ENCODE data around the gene NAT10.

NAT10 gene

DNA sequence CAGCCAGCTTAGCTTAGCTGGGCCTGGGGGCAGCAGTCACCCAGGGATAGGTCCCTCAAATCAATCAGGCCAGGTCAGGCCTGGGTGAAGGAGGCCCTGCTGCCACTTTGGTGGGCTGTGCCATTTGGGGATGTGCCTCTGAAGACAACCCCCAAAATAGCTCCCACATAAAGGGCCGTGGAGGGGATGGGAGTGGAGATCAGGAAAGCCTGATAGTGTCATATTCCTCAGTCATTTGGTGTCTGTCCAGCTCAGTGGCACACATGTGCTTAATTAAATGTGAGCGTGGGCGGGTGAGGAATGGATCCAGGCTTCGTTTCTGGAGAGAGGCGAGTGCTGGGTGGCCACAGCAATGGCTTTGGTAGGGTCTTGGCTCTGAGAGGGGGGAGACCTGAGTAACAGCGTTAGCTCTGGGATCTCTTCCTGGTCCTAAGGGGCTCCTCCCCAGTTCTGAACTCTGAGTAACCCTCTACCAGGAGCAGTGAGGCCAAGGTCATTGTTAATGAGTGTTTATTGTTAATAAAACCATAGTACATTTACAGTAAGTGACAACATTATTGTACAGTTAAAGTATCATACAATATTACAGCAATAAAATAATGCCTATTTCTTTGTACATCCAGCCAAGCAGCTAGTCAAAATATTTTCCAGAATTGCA is 45.2 kb downstream of the NAT10 start:
- no peak for DNase-seq (ENCODE audit: low spot score)

DNA sequence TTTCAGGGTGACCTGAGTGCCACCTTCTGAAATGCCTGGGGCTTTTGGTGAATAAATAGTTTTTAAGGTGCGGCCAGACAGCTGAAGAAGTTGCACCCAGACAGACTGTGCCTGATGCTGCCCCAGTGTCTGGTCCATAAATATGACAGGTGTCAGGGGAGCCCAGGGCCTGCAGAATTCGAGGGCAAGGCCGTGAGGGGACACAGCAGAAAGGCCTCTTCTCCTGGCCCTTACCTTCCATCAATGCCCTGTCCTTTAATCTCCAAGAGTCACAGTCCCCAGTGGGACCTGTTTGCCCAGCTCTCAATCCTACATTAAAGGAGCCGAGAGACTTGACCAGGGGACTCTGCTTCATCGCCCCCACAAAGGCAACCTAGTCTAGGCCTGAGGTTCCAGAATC is 45.7 kb downstream of the NAT10 start:
- no peak for DNase-seq (ENCODE audit: low spot score)

DNA sequence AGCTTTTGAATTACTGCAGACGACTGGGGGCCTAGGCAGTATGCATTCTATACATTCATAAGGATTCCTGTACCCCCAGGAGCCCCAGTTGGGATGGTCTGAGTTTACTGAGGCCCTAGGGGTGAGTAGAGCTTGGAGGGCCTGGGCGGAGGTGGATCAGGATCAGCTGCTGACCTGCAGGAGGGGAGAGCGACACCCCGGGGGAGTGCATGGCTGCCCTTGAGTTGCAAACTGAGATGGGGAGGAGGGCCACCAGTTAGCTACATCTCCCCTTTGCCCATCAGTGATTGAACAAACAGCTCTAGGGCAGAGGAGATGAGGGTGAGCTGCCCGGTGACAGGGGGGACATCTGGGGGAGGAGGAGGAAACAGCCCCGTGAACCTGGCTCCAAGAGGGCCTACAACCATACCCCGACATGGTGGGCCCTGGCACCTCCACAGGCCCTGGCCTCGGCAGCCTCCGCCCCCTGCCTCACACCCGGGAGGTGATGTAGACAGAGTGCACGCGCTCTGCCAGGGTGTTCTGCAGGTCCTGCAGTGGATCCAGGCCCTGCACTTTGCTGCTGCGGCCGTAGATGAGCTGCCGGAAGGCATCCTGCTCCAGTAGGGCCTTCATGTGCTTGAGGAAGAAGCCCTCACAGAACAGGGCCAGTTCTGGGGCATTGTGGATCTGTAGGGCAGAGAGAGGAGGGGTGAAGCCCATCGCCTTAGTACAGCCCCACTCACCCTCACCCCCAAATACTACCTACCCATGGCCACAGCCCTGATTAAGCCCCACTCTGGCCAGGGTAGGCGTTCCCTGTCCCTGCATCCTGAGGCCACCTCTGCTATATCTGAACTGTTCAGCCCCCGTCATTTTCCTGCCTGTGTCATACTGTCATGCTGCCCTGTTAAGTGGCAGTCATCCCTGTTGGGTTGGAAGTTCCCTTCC is 46.8 kb downstream of the NAT10 start:
- DNase-seq (ENCODE audit: low spot score) = no peak

DNA sequence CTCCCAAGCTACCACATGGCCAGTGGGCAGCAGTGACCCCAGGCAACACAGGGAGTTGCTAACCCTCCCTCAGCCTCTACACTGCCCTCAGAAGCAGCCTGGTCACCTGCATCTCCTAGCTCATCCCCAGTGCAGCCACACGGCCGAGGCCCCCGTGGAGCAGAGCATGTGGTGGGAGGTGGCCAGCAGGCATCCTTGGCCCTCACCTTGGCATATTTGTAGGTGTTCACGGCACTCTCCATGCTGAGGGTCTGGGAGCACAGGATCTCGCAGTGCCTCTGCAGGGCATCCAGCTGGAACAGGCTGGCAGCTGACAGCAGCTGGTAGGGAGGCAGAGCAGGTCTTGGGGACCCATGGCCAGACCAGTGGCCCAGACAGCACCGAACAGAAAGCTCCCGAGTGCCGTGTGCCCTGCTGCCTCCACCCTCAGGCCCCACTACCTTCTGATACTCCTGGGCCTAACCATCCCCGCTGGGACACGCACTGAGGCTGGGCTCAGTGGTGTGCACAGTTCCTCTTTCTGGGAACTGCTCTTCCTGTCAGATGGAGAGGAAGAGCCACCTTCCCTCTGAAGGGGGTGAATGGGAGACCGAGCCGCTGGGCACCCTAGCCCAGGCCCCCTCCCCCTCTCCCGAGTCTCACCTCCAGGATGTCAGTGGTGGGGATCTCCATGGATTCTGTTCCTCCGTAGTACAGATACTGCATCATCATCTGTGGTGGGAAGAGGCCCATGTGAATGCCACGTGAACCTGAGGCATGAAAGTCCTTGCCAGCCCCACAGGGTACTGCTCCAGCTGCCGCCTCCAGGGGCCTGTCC is 48.8 kb downstream of the NAT10 start:
- no peak for DNase-seq (ENCODE audit: low spot score)

DNA sequence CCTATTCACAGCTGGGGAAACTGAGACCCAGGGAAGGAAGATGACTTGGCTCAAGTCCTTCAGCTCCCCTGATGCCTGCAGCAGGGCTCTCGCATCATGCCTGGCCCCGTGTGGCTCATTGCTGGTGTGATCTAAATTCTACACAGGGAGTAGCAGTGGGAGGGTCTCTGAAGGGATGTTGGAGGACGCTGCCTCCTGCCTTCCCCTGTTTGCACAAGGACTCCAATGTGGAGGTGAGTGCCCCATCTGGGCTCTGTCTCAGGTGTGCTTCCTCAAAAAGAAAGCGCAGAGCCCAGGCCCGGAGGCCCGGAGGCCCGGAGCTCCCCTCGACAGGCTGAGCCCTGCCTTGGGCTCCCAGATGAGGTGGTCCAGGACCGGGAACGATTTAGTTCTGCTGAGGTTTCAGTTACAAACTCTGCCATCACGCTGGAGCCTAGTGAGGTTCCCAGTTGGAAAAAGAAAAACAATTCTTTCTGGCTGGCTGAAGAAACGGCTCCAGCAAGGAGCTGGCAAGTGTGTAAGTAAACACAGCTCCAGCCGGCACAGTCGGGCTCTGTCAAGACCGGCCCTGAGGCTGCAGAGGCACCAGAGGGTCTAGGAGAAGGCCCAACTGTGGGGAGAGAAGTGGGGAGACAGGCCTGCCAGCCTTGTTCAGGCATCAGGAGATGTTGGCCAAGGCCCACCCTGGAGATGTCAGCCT is 49.8 kb downstream of the NAT10 start:
- DNase-seq (ENCODE audit: low spot score) = no peak

DNA sequence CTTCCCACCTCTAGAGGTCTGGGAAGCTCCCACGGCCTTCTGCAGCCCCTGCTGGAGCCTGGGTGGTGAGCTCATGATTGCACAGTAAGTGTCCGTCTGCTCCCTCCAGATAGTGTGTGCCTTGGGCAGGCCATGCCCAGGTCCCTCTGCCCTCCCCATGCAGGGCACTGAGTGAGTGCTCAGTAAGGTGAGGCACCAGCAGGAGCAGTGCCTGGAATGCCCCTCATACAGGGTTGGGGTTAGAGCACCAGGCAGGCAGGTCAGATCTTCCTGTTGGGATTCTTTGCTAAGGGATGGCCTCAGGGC is 50.3 kb downstream of the NAT10 start:
- DNase-seq (ENCODE audit: low spot score) = no peak

DNA sequence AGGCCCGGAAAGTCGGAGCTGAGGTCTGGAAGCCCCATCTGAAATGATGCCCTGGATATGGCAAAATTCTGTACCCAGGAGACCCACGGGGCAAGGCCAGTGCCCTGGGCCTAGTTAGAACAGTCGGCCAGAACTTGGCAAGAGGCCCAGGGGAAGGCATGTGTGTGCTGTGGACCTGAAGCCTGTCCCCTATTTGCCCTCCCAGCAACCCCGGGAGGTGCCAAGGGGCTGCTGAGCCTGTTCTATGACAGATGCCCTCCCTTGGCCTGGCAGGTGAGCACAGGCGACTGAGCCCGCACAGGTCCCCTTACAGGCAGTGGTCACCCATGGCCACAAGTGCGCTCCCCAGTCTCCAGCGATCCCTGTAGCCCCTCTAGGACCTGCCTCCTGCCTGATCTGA is 51.7 kb downstream of the NAT10 start:
- DNase-seq (ENCODE audit: low spot score) = no peak

DNA sequence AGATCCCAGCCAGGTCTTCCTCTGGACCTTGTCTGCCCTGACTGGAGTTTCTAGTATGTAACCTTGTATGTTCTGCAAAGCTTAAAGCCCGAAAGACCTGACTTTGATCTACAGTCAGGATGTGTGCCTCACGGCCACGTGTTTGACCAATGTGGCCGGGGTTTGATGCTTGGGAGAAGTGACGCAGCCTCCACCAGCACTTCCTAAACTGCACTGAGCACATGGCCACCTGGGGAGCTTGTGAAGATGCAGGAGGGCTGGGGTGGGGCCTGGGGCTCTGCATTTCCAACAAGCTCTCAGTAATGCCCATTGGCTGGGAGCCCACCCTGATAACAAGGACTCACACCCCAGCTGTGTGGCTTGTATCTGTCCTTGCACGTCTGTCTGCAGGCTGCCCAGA is 53.2 kb downstream of the NAT10 start:
- DNase-seq (ENCODE audit: low spot score) = no peak

DNA sequence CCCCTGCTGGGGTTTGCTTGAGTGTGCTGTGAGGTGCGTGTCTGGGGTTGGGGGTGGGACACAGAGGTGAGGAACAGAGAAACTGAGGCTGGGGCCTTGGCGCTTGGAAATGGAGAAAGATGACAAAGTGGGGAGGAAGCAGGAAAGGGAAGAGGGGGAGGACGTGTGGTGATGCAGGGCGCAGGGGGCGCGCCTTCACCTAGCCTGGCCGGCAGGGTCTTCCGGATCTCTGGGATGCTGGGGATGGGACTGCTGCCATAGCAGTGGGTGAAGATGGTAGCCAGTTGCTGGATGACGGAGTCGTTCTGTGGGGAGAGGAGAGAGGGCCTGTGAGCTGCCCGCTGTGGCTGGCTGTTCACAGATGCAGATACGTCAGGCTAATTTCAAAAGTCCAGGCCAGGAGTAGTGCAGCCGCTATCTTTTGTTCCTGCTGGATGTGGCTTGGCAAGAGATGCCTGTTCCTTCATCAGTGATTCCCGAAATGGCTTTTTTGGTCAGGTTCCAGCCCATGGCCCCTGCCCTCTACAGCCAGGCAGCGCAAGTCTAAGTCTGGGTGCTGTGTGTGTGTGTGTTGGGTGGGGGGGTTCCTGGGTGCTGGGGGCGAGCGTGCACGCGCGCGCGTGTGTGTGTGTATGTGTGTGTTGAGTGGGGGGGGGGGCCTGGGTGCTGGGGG is 54.8 kb downstream of the NAT10 start:
- DNase-seq (ENCODE audit: low spot score) = no peak

DNA sequence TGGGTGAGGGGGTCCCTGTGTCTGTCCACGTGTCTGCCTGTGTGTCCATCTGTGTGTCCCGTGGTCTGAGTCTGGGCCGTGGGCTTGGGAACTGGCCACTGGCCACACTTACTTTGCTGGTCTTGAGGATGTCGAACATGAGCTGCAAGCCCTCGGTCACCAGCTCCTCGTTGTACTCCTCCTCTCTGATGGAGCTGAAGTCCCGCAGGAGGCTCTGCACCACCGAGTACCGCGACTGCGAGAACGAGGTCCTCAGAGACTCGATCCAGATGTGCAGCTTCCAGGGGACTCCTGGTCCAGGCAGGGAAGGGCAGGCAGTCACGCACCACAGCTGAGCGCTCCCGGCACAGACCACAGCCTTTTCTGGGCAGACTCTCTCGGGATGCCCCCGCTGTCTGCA is 55.4 kb downstream of the NAT10 start:
- no peak for DNase-seq (ENCODE audit: low spot score)

DNA sequence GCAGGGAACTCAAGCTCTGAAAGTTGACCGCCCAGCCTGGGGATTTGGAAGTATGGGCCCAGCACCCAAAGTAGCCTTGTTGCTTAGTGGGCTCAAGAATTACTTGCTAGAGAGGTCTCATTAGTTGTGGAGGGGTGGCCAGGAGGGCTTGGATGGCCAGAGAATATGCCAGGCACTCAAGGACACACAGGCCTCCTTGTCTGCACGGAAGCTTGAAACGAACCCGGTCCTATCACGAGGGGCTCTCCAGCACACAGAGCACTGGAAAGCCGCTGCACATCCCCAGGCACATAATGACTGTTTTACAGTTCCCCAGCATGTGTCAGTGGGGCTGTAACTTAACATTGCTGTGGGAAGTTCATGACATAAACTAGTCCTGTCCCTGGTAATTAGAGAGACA is 55.9 kb downstream of the NAT10 start:
- no peak for DNase-seq (ENCODE audit: low spot score)

DNA sequence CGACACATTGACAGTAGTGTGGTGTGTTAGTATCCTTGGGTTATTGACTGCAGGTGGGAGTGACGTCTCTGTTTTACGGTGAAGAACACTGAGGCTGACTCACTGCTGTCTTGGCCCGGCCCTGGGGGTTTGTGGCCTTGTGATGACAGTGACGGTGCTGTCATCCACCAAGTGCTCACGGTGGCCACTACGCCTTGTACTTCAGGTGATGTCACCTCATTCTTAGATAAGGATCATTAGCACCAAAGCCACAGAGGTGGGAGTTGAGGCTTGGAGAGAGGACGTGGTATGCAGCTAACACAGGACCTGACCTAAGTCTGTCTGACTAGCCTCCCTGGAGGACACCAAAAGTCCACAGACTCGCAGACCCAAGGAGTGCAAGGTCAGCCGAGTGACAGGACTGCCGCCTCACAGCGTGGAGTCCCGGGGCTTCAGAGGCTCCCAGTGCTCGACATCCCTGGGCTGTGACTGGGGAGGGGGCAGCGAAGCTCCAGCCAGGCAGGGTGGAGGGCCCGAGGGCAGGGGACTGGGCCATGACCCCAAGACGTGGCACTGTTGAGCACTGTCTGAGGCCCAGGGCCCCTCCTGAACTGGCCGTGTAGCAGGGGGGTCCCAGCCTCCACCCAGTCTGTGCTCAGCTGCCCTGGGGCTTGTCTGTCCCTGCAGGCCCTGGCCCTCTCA is 56.5 kb downstream of the NAT10 start:
- no peak for DNase-seq (ENCODE audit: low spot score)

DNA sequence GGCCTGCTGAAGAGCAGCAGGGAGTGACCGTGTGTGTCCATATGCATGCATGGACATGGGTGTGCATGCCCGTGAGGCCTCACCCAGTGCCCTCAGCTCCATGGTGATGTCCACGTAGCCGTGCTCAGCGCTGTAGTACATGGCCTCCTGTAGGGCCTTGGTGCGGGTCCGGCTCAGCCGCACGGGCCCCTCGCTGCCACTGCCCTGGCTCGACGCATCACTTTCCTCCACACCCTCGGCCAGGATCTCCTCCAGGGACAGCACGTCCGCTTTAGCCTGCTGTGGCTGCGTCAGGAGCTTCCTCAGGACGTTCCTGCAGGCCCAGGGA is 57.0 kb downstream of the NAT10 start:
- DNase-seq (ENCODE audit: low spot score) = no peak

DNA sequence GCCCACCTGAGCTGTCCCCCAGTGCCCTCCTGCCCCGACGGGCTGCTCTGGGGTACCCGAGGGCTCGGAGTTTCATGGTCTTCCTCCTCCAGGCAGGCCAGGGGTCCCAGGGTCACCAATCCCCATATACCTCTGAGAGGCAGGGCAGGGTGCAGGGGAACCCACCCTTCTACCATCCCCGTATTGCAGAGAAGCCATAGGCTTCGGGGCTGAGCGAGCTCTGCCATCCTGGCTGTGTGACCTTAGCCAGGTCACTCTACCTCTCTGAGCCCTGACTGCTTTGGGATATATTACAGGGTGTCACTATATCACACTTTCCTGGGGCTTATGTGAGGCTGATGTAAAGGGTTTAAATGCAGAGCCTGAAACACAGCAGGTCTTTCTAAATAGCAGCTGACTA is 57.4 kb downstream of the NAT10 start:
- DNase-seq (ENCODE audit: low spot score) = no peak

DNA sequence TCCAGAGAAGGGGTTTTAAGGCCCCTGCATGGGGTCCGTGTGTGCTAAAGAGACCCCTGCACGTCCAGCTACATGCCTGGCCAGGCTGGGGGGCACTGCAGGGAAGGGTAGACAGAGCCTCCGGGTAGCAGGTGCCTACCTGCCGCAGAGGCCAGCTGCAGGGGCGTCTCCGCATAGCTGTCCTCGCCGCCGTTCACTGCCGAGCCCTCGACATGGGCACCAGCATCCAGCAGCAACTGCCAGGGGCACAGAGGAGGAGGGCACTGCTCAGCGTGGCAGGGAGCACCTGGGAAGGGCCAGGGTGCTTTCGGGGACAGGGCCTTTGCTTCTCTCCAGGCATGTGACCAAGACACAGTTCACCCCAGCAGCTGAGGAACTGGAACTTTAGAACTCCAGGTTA is 59.7 kb downstream of the NAT10 start:
- no peak for DNase-seq (ENCODE audit: low spot score)

DNA sequence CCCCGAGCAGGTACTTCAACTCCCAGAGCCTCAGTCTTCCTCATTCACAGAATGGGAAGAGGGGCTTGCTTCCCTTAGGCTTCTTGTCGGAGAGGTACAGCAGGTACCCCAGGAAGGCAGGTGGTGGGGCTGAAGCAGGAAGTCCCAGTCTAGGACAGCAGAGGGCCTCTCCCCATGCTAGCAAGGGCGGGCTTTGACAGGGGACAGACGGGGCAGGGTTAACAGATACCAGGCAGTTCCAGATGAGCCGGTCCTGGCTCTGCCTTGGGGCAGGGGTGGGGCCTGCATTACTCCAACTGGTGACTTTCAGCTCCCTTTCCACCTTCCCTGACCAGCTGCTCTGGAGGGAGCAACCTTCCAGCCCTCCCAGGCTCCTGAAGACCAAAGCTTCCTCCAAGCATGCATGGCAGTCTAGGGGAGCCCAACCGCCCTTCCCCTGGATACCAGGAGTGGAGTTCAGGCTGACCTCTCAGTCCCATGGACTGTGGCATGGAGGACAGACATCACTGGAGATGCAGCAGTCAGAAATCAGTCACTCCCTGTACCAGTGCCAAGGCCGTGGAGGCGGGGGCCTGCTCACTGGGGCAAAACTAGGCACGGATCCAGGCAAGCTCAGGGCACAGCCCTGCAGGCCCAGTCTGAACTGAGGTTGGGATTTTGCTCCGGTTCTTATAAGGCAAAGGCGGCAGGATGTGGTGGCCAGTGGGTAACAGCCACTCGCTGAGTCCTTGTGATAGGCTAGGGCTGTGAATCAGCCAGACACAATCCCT is 60.5 kb downstream of the NAT10 start:
- no peak for DNase-seq (ENCODE audit: low spot score)

DNA sequence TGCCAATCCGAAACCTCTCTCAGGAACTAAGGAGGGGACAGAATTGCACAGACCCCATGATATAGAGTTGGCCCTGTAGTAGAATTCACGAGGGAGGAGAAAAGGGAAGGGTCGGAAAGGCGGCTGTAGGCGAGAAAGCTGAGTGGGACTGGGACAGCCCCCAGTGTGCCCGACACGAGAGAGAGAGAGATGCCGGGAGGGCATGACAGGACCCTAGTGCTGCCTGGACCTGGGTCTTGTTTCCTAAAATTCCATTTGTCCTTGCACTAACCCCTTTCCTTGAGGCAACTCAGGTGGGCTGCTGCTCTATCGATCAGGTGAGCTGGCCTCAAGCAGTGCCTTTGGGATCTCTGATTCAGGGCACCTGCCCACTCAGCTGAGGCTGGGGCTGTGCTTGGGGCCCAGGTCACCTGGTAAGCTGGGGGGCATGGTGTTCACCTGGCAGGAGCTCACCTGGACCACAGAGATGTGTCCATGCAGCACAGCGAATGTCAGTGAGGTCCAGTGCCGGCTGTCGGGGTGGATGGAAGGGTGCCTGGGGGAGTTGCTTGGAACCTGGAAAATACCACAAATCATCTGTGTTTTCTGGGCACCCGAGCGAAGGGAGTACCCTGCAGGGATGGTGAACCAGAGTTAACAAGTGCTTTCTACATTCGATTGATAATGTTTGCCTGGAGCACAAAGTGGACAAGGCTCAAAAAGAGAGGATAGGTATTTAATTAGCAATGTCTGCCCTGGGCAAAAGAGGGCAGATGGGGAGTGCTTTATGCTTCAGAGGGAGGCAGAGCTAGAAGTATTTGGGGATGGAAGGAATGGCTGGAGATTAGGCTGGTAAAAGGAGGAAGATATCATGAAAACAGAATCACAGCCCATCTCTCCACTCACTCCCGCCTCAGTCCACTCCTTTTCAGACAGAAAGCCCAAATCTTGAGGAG is 61.6 kb downstream of the NAT10 start:
- no peak for DNase-seq (ENCODE audit: low spot score)

DNA sequence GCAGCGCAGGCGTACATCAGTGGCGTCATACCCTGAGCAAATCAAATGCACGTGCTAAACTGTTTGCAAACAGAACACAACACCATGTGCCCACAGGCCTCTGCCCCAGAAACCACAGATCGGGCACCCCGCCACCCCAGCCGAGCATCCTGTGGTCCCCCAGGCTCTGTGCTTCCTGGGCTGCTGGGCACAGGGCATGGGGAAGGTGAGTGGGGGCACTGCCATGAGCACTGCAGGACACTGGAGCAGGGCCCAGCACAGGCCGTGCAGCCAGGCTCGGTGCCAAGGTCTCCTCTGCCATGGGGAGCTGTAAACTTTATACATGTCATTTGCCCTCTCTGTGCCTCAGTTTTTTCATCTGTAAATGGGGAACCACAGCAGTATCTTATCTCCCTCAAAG is 62.5 kb downstream of the NAT10 start:
- no peak for DNase-seq (ENCODE audit: low spot score)

DNA sequence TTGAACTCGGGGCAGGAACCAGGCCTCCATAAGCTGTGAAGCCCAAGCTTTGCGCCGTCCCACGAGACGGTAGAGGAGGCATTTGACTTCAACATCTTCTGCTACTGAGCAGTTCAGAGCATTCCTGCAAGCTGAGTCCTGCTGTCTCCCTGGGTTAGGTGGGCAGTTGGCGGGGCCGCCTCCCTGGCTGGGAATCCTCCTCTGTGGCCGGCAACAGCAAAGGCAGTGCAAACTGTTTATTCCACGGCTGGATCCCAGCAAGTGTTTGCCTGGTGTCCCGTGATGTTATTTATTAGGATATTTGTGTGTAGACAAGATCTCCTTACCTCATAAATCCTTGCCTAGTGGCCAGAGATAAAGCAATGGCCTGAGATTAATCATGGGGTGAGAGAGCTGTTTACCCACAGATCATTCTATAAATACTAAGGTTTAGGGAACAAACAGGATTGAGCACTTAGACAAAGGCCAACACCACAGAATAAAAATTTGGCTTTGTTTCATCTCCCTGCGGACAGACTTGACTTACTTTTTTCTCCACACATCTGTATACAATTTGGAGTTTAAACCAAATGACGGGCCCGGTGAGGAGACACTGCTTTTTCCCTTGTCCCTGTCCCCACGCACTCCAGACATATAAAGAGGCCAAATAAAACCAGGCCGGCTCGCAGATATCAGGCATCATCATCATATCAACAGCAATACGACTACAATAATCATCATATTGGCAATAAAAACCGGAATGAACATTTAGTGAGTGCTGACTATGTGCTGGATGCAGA is 63.4 kb downstream of the NAT10 start:
- no peak for DNase-seq (ENCODE audit: low spot score)

All from kidney capillary endothelial cell (primary cell).